GM18867 (cell line): ENCODE measurements around the gene WNT6.

Experiments used
- ATAC-seq: cut with Tn5 transposase; IDR thresholded peaks from one replicate; pipeline ENCODE4 v1.9.1; 2021; ENCODE audit warnings: mild to moderate bottlenecking, moderate library complexity; ENCODE audit not compliant: unreplicated experiment

The WNT6 gene

DNA sequence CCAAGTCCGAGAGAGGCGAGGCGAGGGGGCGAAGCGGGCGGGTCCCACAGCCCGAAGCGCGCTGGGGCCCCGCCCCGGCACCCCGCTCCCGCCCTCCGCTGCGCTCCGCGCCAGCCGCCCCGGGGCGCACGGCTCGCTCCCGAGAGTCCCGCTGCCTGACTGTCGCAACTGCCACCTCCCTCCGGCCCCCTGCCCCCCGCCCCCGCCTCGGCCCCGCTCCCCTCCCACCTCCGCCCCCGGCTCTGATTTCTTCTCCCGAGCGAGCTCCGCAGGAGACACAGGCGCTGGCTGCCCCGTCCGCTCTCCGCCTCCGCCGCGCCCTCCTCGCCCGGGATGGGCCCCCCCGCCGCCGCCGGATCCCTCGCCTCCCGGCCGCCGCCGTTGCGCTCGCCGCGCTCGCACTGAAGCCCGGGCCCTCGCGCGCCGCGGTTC, at the start of gene WNT6:
Gene WNT6 (plus strand): TSS at position 250 of the 432 bp plus-strand sequence. CDS start 233 bp downstream, outside the sequence.
- ATAC-seq, result no peak

DNA sequence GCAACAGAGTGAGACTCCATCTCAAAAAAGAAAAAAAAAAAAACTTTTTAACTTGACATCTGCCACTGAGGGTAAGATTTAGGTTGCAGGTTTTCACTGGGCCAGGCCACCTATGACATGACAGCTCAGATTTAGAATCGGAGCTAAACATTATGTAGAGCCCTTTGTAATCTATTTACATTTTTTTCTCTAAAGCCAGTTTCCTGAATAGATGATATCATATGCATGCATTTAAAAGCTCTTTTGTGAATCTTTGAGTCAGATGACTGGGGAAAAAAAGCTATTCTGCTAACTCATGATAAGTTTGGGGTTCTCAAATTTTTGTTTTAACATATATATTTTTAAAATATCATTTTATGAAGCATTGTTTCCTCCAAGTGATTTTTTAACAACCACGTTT, 49.3 kb upstream of the WNT6 start:
- ATAC-seq, result no peak

GRCh38 chr2:218811382-218811781, 48.2 kb upstream of the WNT6 start:
- no peak for ATAC-seq

DNA sequence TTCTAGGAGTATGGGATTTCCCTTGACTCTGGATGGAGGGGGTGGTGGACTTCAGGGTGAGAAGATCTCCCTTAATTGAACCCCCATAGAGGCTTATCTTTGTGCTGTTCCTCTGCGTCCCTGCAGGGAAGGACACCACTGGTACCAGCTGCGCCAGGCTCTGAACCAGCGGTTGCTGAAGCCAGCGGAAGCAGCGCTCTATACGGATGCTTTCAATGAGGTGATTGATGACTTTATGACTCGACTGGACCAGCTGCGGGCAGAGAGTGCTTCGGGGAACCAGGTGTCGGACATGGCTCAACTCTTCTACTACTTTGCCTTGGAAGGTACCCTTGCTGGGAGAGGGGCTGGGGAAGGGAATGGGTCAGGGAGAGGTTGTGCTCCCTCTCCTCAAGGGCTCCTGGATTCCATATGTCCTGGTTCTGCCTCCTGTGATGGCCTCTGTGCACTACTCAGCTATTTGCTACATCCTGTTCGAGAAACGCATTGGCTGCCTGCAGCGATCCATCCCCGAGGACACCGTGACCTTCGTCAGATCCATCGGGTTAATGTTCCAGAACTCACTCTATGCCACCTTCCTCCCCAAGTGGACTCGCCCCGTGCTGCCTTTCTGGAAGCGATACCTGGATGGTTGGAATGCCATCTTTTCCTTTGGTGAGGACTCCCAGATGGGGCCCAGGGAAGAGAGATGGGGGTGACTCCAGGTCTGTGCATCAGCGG, 47.3 kb upstream of the WNT6 start:
- ATAC-seq, result no peak

DNA sequence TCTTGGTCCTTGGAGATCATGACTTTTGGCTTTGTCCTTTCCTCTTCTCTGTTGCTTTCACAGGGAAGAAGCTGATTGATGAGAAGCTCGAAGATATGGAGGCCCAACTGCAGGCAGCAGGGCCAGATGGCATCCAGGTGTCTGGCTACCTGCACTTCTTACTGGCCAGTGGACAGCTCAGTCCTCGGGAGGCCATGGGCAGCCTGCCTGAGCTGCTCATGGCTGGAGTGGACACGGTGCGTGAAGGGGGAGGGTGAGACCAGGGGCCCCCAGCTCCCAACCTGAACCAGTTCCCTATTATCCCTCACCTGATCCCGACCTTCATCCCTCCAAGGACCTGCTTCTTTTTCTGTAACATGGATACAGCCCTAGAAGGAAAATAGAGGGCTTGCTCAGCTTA, 46.7 kb upstream of the WNT6 start:
- no peak for ATAC-seq

DNA sequence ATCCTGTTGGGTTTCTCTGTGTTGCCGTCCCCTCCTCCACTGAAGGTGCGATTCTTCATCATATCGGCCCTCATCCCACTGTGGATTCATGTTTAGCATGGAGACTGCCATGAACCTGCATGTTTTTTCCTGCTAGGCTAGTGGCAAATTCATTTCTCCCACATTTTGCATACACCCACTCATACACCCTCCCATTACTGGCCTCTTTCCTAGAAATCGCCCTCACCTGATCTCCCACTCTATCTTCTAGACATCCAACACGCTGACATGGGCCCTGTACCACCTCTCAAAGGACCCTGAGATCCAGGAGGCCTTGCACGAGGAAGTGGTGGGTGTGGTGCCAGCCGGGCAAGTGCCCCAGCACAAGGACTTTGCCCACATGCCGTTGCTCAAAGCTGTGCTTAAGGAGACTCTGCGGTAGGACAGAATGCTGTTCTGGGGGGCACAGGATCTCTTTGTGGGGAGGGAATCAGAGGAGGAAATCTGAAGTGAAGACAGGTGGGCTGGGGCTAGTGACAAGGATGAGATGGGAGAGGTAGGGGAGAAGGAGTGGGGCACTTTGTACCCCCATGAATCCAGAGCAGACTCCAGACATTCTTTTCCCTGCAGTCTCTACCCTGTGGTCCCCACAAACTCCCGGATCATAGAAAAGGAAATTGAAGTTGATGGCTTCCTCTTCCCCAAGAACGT, 45.7 kb upstream of the WNT6 start:
- no peak for ATAC-seq

DNA sequence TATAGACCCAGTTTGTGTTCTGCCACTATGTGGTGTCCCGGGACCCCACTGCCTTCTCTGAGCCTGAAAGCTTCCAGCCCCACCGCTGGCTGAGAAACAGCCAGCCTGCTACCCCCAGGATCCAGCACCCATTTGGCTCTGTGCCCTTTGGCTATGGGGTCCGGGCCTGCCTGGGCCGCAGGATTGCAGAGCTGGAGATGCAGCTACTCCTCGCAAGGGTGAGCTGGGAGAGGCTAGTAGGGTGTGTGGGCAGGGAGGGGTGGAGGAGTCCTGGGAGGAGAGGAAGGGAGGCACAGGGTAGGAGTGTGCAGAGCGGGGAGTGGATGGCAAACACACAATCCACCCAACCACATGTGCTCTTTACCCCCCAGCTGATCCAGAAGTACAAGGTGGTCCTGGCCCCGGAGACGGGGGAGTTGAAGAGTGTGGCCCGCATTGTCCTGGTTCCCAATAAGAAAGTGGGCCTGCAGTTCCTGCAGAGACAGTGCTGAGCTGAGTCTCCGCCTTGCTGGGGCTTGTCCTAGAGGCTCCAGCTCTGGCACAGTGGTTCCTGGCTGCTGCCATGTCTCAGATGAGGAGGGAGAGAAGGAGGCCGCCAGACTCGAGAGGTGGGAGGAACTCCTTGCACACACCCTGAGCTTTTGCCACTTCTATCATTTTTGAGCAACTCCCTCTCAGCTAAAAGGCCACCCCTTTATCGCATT, 44.9 kb upstream of the WNT6 start:
- no peak for ATAC-seq

DNA sequence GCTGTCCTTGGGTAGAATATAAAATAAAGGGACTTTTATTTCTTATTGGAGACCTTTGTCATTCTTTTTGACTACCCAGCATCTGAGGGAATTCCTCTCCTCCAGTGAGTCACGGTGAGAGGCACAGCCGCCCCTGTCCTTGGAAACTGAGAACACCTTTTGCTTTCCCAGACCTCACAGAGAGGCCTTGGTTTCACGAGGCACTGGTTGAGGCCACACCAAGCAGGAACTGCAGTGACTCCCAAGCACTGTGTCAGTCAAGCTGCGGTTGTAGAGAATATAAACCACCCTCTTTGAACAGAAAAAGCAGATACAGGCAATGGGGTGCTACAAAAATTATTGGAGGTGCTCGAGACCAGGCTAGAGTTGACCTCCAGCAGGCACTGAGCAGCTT, 44.4 kb upstream of the WNT6 start:
- no peak for ATAC-seq

DNA sequence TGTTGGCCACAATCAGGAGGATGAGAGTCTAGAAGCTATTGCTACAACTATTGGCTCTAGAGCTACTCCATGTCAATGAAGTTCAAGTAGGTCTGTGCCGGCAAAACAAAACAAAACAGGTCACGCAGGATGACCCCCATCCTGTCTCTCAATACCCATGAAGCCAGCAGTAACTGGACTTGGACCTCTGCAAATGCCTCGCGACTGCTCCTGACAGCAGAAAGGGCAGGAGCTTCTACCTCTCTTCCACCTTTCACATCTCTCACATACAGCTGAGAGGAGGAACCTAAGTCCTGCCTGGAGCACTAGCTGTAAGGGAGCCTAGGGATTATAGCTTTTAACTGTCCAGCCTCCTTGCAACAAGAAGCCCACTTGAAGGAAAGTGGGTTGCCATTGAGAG, 44.0 kb upstream of the WNT6 start:
- no peak for ATAC-seq

GRCh38 chr2:218816561-218817011, 43.0 kb upstream of the WNT6 start:
- ATAC-seq, result no peak

DNA sequence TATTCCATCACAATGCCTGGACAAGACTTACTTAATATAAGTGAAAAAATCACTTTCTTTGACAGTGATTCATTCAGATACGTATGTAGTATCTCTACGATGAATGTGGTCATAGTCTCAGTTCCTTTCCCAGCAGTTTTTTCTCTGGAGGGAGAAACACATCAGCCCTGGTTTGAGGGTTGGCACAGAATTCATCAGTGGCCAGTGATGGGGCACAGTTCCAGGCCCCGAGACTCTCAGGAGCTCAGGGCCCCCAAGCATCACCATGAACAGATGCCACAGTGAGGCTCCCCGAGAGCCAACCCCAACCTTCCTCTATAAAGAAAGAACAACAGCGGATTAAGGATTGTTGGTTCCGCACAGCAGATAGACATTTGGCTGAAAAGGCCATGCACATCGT, 40.5 kb upstream of the WNT6 start:
- no peak for ATAC-seq

DNA sequence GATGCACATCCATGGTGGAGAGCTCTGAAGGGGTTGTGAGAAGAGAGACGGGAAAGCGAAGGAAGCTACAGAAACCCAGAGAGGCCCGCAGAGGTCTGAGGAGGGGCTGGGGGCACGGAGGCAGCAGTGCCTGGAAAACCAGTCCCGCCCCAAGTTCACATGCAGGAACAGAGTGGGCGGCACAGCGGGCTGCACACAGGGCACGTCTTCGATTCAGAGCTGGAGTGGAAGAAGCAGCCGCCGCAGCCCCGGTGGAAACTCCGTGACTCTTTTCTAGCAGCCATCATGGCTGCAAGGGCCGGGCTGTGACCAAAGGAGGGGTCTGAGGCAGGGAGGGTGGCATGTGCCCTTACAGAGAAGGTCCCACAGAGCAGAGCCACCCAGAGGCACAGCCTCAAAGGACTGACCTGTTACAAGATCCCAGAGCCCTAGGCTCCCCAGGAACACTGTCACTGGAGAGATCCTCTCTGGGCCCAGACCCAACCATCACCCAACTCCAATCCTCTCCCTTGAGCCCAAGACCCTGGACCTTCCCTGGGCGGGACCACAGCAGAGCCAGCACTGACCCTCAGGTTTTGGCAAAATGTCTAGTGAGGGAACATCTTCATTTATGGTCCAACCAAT, 38.7 kb upstream of the WNT6 start:
- no peak for ATAC-seq

GRCh38 chr2:218821605-218822211, 37.9 kb upstream of the WNT6 start:
- ATAC-seq, result no peak

DNA sequence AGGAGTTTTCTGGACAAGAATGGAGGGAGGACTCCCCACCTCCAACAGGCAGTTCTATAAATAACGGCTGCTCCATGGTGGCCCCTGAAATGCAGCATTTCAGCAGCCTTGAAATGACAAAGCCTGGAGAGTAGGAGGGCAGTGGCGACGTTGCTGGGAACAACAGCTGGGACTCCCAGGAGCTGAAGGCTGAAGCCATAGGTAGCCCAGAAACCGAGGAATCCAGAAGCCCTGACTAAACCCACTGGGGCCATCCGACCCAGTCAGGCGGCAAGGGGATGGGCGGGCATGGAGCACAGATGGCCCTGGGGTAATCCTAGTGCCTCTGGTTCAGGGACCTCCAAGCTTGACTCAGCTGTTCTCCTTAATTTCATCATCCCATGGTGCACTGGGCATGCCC, 37.0 kb upstream of the WNT6 start:
- ATAC-seq, result no peak

GRCh38 chr2:218823196-218823855, 36.3 kb upstream of the WNT6 start:
- no peak for ATAC-seq

DNA sequence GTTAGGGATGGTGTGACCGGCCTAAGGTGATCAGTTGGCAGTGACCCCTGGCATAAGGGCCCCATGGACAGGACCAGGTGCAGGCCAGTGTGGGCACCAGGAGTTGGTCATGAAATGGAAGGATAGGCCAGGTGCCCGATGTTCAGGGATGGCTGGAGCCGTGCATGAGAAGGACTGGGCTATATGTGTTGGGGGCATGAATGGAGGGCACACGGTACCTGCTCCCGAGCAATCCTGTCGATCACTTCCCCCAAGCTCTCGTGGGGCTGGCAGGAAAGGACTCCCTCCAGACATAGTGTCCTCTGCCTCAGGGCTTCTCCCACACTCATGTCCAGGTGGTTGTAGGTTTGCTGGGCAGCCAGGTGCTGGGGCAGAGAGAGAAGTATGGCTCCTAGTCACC, 35.6 kb upstream of the WNT6 start:
- ATAC-seq, result no peak

GRCh38 chr2:218826791-218827190, 32.8 kb upstream of the WNT6 start:
- ATAC-seq, result no peak

GRCh38 chr2:218827701-218828476, 31.7 kb upstream of the WNT6 start:
- ATAC-seq, result no peak

DNA sequence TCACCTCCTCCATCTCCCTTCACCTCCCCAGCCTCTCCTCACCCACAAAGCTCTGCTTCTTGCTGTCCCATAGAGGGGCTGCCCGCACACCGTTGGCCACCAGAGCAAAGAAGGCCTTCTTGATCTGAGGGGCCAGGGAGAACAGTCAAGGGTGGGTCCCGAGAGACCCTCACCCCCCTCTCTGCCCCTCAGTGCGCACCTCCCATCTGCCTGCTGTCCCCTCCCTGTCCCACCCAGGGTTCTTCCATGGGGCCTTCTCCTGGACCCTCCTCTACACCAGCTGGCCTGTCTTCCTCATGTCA, 31.2 kb upstream of the WNT6 start:
- no peak for ATAC-seq

DNA sequence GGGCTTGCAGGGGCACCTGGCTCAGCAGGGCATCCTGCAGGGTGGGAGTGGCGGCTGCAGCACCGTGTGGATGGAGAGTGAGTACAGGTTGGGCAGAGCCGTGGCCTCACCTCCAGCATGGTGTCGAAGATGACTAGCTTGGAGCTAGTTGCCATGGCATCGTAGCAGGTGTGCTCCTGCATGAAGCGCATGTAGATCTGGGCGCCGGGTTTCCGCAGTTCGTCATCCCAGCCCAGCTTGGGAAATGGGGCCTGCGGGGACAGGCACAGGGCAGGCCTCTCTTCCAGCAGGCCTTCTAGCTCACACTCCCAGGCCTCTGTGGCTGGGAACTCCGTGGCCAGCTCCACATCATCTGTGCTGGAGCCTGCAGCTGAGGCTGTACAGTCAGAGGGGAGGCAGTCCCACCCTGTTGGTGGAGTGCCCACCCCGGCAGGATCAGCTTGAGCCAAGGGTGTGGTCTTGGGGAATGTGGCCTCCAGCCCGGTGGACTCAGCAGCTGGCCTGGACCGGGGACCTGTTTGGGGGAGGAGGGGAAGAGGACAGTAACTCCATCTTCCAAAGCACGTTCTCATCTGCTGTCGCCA, 29.6 kb upstream of the WNT6 start:
- ATAC-seq, result no peak
